ENCODE results near the gene SEMA3B.

DNA sequence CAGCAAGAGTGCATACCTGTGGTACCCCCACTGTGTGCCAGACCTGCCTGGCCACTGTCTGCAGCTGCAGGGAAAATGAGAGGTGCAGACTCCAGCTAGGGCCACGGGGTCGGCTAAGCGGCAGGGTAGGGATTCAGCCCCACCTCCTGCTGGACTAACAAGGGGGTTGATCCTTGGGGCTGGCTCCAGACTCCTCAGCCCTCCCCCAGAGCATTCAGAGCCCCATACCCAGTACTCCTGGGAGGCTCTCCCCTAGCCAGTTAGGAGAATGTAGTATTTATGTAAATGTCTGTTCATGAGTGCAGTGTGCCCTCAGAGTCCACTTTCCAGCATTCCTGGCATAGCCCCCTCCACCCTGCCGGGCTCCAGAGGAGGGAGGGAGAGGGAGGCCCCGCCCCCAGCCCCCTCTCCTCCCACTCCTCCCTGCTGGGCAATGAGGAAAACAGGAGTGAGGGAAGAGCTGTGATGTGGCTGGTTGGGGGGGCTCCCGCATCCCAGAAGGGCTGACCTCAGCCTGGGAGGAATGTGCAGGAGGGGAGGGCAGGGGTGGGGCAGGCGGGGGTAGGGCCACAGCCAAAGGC, 4.5 kb upstream of the SEMA3B start:
- TF ChIP-seq, protein P1, sequence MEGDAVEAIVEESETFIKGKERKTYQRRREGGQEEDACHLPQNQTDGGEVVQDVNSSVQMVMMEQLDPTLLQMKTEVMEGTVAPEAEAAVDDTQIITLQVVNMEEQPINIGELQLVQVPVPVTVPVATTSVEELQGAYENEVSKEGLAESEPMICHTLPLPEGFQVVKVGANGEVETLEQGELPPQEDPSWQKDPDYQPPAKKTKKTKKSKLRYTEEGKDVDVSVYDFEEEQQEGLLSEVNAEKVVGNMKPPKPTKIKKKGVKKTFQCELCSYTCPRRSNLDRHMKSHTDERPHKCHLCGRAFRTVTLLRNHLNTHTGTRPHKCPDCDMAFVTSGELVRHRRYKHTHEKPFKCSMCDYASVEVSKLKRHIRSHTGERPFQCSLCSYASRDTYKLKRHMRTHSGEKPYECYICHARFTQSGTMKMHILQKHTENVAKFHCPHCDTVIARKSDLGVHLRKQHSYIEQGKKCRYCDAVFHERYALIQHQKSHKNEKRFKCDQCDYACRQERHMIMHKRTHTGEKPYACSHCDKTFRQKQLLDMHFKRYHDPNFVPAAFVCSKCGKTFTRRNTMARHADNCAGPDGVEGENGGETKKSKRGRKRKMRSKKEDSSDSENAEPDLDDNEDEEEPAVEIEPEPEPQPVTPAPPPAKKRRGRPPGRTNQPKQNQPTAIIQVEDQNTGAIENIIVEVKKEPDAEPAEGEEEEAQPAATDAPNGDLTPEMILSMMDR (IDR thresholded peaks at IDR 0.05): no peak
- no peak for TF ChIP-seq POLR2A (IDR thresholded peaks at IDR 0.05)
- TF ChIP-seq POLR2AphosphoS5 (IDR thresholded peaks at IDR 0.05): peak; percentile 48

Data from prostate gland (tissue), 2 donors.